K562 (cell line): Measurements from ENCODE around the gene PRKAR2B. TPM values are rescaled to one million over a fixed set of nuclear protein-coding genes. Genes with fewer than 3 reads are reported as not detected.

Experiments
- ETV6 ChIP-seq, 3 experiments: fragments of 150-350 bp in 1 of 3; sonication (generic) in 1 of 3; formaldehyde crosslinking in 1 of 3; IDR thresholded peaks; 2 replicates each; pipeline versions ENCODE4 v1.6.1 to v1.8.0; 2014 to 2022; ENCODE audit warnings: borderline replicate concordance in 2 of 3, low read depth in 2 of 3, antibody characterized with exemption in 1 of 3, low read length in 1 of 3, mild to moderate bottlenecking in 1 of 3, missing genetic modification reagents in 1 of 3
- GATAD2A ChIP-seq: fragments of 450-650 bp; IDR thresholded peaks from 2 replicates; pipeline ENCODE4 v1.6.1; 2017
- MTA3 ChIP-seq: fragments of 450-650 bp; formaldehyde crosslinking; IDR thresholded peaks from 2 replicates; pipeline ENCODE4 v1.6.1; 2017; ENCODE audit warnings: mild to moderate bottlenecking, borderline replicate concordance
- NFIX ChIP-seq: fragments of 250-450 bp; sonication (Bioruptor Pico); IDR thresholded peaks from 2 replicates; pipeline ENCODE4 v1.4.0; 2020; ENCODE audit warnings: low read depth, mild to moderate bottlenecking, moderate library complexity
- NUFIP1 ChIP-seq: fragments of 450-650 bp; IDR thresholded peaks from 2 replicates; pipeline ENCODE4 v1.6.1; 2018; ENCODE audit not compliant: partially characterized antibody
- RBM14 ChIP-seq: fragments of 200-400 bp; formaldehyde crosslinking; IDR thresholded peaks from 2 replicates; pipeline ENCODE4 v1.6.1; 2018; ENCODE audit warnings: low read depth, mild to moderate bottlenecking, low read length, moderate library complexity, borderline replicate concordance; ENCODE audit not compliant: insufficient read depth
- RNF219 ChIP-seq: fragments of 250-450 bp; sonication (Bioruptor Pico); IDR thresholded peaks from 2 replicates; pipeline ENCODE4 v1.5.0; 2022; ENCODE audit warnings: mild to moderate bottlenecking
- SLC30A9 ChIP-seq: fragments of 250-450 bp; sonication (Bioruptor Pico); IDR thresholded peaks from 2 replicates; pipeline ENCODE4 v1.8.0; 2022; ENCODE audit warnings: mild to moderate bottlenecking, moderate library complexity
- TAF1 ChIP-seq: IDR thresholded peaks from 2 replicates; pipeline ENCODE4 v1.6.1; 2011; ENCODE audit warnings: mild to moderate bottlenecking, low read length, moderate library complexity; ENCODE audit not compliant: insufficient read depth, control insufficient read depth, severe bottlenecking; ENCODE audit errors: extremely low read depth
- TAF7 ChIP-seq: fragments of 450-650 bp; IDR thresholded peaks from 2 replicates; pipeline ENCODE4 v1.6.1; 2016; ENCODE audit warnings: missing genetic modification characterization, missing compliant biosample characterization
- ZBTB8A ChIP-seq: fragments of 450-650 bp; IDR thresholded peaks from 2 replicates; pipeline ENCODE4 v1.6.1; 2018; ENCODE audit warnings: mild to moderate bottlenecking, moderate library complexity; ENCODE audit not compliant: partially characterized antibody
- ZFX ChIP-seq: sonication (generic); formaldehyde crosslinking; IDR thresholded peaks from 2 replicates; pipeline ENCODE4 v1.8.0; 2022; ENCODE audit warnings: mild to moderate bottlenecking, missing genetic modification reagents, moderate library complexity
- ZHX1 ChIP-seq: fragments of 150-350 bp; conservative IDR thresholded peaks from 2 replicates; pipeline ENCODE4 v1.6.1; 2014; ENCODE audit warnings: low read length
- ZMIZ1 ChIP-seq, 2 experiments: fragments of 150-350 bp in 1 of 2; IDR thresholded peaks; 2 replicates each; pipeline ENCODE4 v1.6.1; 2012 to 2016; ENCODE audit warnings: low read depth in 2 of 2, low read length in 2 of 2, mild to moderate bottlenecking in 1 of 2, moderate library complexity in 1 of 2
- ZNF57 ChIP-seq: fragments of 450-650 bp; formaldehyde crosslinking; IDR thresholded peaks from 2 replicates; pipeline ENCODE4 v1.4.0; 2020; ENCODE audit warnings: mild to moderate bottlenecking, moderate library complexity
- ZNF695 ChIP-seq: fragments of 450-650 bp; formaldehyde crosslinking; IDR thresholded peaks from 2 replicates; pipeline ENCODE4 v1.4.0; 2020; ENCODE audit warnings: mild to moderate bottlenecking, moderate library complexity
- ZNF740 ChIP-seq, 3 experiments: fragments of 200-800 bp in 1 of 3; sonication (Bioruptor generic) in 1 of 3; sonication (generic) in 1 of 3; formaldehyde crosslinking in 1 of 3; IDR thresholded peaks; 2 replicates each; pipeline versions ENCODE4 v1.6.1 to v1.8.0; 2016 to 2022; ENCODE audit warnings: mild to moderate bottlenecking in 2 of 3, missing compliant biosample characterization in 2 of 3, missing genetic modification characterization in 2 of 3, missing genetic modification reagents in 1 of 3
- ZZZ3 ChIP-seq: fragments of 450-650 bp; IDR thresholded peaks from 2 replicates; pipeline ENCODE4 v1.6.1; 2016; ENCODE audit warnings: antibody characterized with exemption, mild to moderate bottlenecking, moderate library complexity
- polyA plus RNA-seq, 8 experiments: library from polyadenylated mRNA; depleted of rRNA in 4 of 8; stranded (reverse) in 5 of 8; unstranded in 3 of 8; fragments of >200 nt; fragmentation: Nextera tagmentation in 2 of 8; fragmentation: Illumina TruSeq in 1 of 8; extraction: Ambion mirVana in 2 of 8; extraction: Trizol in 1 of 8; gene quantifications; 2 replicates each; pipeline versions ENCODE4 v1.2.1 to v1.2.3, GENCODE V29; 2011 to 2014; ENCODE audit warnings: inconsistent platforms in 1 of 8, missing spikeins in 1 of 8
- total RNA-seq, 7 experiments: library from RNA; depleted of rRNA in 6 of 7; stranded (reverse); fragments of >200 nt in 6 of 7; fragmentation: Illumina TruSeq in 2 of 7; extraction: Trizol in 2 of 7; gene quantifications; 2 replicates each; pipeline versions ENCODE4 v1.2.1 to v1.2.3, GENCODE V29; 2011 to 2021; ENCODE audit warnings: low replicate concordance in 1 of 7

PRKAR2B gene
- total and polyA plus RNA-seq, 9 of the 15 experiments (the other 6 are each of a cell fraction or from before 2014, with no cell fraction given) = 59.0 to 173 (median 129) TPM

GRCh38 chr7:107035446-107035845 is 9.1 kb upstream of the PRKAR2B start (continued):
- TF ChIP-seq ZNF57 (no peak), ETV6 (IDR thresholded peaks at IDR 0.05; ENCODE audit: borderline replicate concordance in 1 of 2, low read depth in 2 of 2, low read length in 1 of 2) (no peak), ETV6 (CRISPR knock-in tag; IDR thresholded peaks at IDR 0.05; ENCODE audit: borderline replicate concordance) (no peak), TAF1 (no peak), ZNF695 (CRISPR knock-in tag) (no peak), GATAD2A (0 out of 2 replicates have a peak, but pooled peaks have one; percentile 29), TAF7 (tag) (no peak), ZFX (CRISPR knock-in tag) (no peak), ZHX1 (no peak), ZBTB8A (no peak), ZZZ3 (no peak), MTA3 (peak; percentile 46; the same call in 1 of the 2 replicates), NFIX (CRISPR knock-in tag) (no peak), RNF219 (CRISPR knock-in tag) (no peak), NUFIP1 (no peak), ZNF740 (CRISPR knock-in tag; IDR thresholded peaks at IDR 0.05) (no peak), ZNF740 (tag; IDR thresholded peaks at IDR 0.05) (no peak), SLC30A9 (CRISPR knock-in tag) (no peak), RBM14 (no peak), ZMIZ1 (IDR thresholded peaks at IDR 0.05; ENCODE audit: low read depth in 2 of 2, low read length in 2 of 2) (peak in 1 of 2 experiments; percentile 47; a peak in 1 of 4 replicates)
